GM21360 (cell line): ENCODE results near the gene TIAM2.
"Not testable (repeated sequence)": the region's sequence is repeated elsewhere in the genome, so short reads cannot be mapped to it uniquely, and the experiment has no call there.

Experiments used
- ATAC-seq: cut with Tn5 transposase; IDR thresholded peaks from one replicate; pipeline ENCODE4 v1.9.1; 2021; ENCODE audit warnings: mild to moderate bottlenecking, moderate library complexity; ENCODE audit not compliant: unreplicated experiment

Gene TIAM2

GRCh38 chr6:154989448-154989847 lies 5.7 kb upstream of the TIAM2 start:
- no peak for ATAC-seq

GRCh38 chr6:154991207-154991606 lies 3.9 kb upstream of the TIAM2 start:
- ATAC-seq, result no peak

- no peak for ATAC-seq
Observed at GRCh38 chr6:154993026-154993425, 2.1 kb upstream of the TIAM2 start.

- ATAC-seq, result no peak
Observed at GRCh38 chr6:154993710-154994109, 1.4 kb upstream of the TIAM2 start.

GRCh38 chr6:154994836-154995253 lies 270 bp upstream of the TIAM2 start:
- no peak for ATAC-seq

- no peak for ATAC-seq
Observed at GRCh38 chr6:154996016-154996590, 988 bp downstream of the TIAM2 start.

GRCh38 chr6:154996841-154997311 lies 1.8 kb downstream of the TIAM2 start:
- no peak for ATAC-seq

GRCh38 chr6:154998855-154999254 lies 3.7 kb downstream of the TIAM2 start:
- no peak for ATAC-seq

- no peak for ATAC-seq
Observed at GRCh38 chr6:155001482-155001881, 6.4 kb downstream of the TIAM2 start.

GRCh38 chr6:155001934-155002333 lies 6.8 kb downstream of the TIAM2 start:
- no peak for ATAC-seq

GRCh38 chr6:155003476-155003875 lies 8.4 kb downstream of the TIAM2 start:
- no peak for ATAC-seq

GRCh38 chr6:155004017-155004416 lies 8.9 kb downstream of the TIAM2 start:
- no peak for ATAC-seq

GRCh38 chr6:155004576-155005372 lies 9.7 kb downstream of the TIAM2 start:
- ATAC-seq, result no peak

GRCh38 chr6:155008625-155009024 lies 13.5 kb downstream of the TIAM2 start:
- no peak for ATAC-seq

- ATAC-seq, result no peak
Observed at GRCh38 chr6:155010940-155011339, 15.8 kb downstream of the TIAM2 start.

GRCh38 chr6:155011809-155012291 lies 16.7 kb downstream of the TIAM2 start:
- ATAC-seq, result no peak

GRCh38 chr6:155013457-155013876 lies 18.4 kb downstream of the TIAM2 start:
- ATAC-seq, result no peak

- ATAC-seq, result no peak
Observed at GRCh38 chr6:155014137-155014536, 19.0 kb downstream of the TIAM2 start.

- no peak for ATAC-seq
Observed at GRCh38 chr6:155014670-155015300, 19.7 kb downstream of the TIAM2 start.

GRCh38 chr6:155018415-155018814 lies 23.3 kb downstream of the TIAM2 start:
- not testable (repeated sequence) for ATAC-seq

GRCh38 chr6:155021680-155022079 lies 26.6 kb downstream of the TIAM2 start:
- ATAC-seq, result no peak

- no peak for ATAC-seq
Observed at GRCh38 chr6:155022721-155023120, 27.6 kb downstream of the TIAM2 start.
